Measurements from ENCODE around the gene FOXP1. TPM values are rescaled to one million over a fixed set of nuclear protein-coding genes. Genes with fewer than 3 reads are reported as not detected.

Gene FOXP1
- total and polyA plus RNA-seq, 12 donors = 4.8 to 56.0 (median 43.8) TPM

DNA sequence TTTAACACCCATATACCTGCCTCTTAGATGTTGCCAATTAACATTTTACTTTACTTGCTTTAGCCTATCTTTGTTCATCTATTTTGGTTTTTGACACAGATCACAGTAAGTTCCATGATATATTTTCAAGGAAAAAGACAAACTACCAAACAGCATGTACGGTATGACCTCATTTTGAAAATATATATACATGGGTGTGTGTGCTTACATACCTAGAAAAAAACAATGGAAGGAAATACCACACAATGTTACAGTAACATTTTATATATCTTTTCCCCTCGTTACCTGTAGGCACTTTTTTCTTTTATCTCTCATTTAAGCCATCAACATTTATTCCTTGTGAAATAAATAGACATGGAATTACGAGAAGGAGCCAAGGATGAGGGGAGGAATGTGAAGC lies 170.0 kb downstream of the FOXP1 start:
- DNase-seq (no peak), ATAC-seq (no peak)
- no peak overlapping the region for H3K27ac ChIP-seq
- 59 to 66% methylated on average over 3 of the region's 3 CpGs for WGBS, 2 donors
- H3K27me3 ChIP-seq = no peaks in the 10 kb centered on the region
- H3K9me3 ChIP-seq = no peaks in the 10 kb centered on the region
- H3K4me1 ChIP-seq = peaks cover 0 to 16% (median 4%) of the 10 kb centered on the region in 9 donors
- intact Hi-C loops (cut with DNase I) = no loop called here
- TF ChIP-seq, protein P1, sequence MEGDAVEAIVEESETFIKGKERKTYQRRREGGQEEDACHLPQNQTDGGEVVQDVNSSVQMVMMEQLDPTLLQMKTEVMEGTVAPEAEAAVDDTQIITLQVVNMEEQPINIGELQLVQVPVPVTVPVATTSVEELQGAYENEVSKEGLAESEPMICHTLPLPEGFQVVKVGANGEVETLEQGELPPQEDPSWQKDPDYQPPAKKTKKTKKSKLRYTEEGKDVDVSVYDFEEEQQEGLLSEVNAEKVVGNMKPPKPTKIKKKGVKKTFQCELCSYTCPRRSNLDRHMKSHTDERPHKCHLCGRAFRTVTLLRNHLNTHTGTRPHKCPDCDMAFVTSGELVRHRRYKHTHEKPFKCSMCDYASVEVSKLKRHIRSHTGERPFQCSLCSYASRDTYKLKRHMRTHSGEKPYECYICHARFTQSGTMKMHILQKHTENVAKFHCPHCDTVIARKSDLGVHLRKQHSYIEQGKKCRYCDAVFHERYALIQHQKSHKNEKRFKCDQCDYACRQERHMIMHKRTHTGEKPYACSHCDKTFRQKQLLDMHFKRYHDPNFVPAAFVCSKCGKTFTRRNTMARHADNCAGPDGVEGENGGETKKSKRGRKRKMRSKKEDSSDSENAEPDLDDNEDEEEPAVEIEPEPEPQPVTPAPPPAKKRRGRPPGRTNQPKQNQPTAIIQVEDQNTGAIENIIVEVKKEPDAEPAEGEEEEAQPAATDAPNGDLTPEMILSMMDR (IDR thresholded peaks at IDR 0.05) = no peak
- no peak overlapping the region for H3K4me3 ChIP-seq
- H3K36me3 ChIP-seq = no peaks in the 10 kb centered on the region

DNA sequence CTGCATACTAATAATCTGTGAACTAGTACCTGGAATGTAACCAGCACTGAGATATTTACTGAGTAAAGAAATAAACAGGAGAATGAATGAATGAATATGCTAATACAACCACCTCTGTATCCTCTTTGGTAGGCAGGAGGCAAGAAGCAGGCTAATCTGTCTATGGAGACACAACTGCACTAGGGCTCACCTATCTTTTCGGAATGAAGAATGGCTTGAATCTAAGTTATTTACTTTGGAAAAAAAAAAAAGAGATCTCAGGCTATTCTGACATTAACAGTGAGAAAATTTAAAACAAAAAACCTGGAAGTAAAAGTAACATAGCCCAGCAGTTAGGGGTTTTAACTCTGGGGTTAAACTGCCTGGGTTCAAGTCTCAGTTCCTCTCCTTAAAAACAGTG lies 174.2 kb downstream of the FOXP1 start:
- no peak for ATAC-seq

DNA sequence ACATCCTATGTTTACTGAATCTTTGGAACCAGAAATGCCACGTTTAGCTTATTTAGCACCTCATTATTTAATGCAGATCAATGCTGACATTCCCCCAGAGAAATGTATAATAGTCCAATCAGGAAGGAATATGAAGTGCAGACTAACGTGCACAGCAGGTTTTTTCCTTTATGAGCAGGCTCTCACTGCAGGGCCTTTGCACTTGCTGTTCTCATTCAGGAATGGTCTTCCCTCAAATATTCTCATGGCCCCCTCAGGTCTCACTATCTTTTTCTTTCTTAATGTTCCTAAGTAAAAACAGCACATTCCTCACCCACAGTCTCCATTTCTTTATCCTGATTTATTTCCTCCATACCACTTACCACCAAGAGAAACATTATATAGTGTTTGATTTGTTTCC lies 174.6 kb downstream of the FOXP1 start:
- Histone ChIP-seq H3K4me3 (no peak overlapping the region), H3K9me3 (no peaks in the 10 kb centered on the region), H3K4me1 (peaks cover 0 to 24% (median 11%) of the 10 kb centered on the region in 9 donors), H3K27ac (no peak overlapping the region), H3K27me3 (no peaks in the 10 kb centered on the region), H3K36me3 (no peaks in the 10 kb centered on the region)
- TF ChIP-seq, protein P1 (IDR thresholded peaks at IDR 0.05) = no peak
- no peak for DNase-seq
- ATAC-seq = no peak
- intact Hi-C loops (cut with DNase I) = no loop called here
- WGBS, 2 donors = 89 to 90% methylated on average over 2 of the region's 2 CpGs

More for the DNA sequence above, 174.2 kb downstream of the FOXP1 start:
- Histone ChIP-seq H3K4me3 (no peak overlapping the region), H3K27me3 (no peaks in the 10 kb centered on the region), H3K27ac (no peak overlapping the region), H3K9me3 (no peaks in the 10 kb centered on the region), H3K4me1 (peaks cover 0 to 29% (median 11%) of the 10 kb centered on the region in 9 donors), H3K36me3 (no peaks in the 10 kb centered on the region)
- 92 to 93% methylated on average over 1 of the region's 1 CpG for WGBS, 2 donors
- intact Hi-C loops (cut with DNase I) = no loop called here
- TF ChIP-seq, protein P1 (IDR thresholded peaks at IDR 0.05) = no peak
- DNase-seq = no peak

DNA sequence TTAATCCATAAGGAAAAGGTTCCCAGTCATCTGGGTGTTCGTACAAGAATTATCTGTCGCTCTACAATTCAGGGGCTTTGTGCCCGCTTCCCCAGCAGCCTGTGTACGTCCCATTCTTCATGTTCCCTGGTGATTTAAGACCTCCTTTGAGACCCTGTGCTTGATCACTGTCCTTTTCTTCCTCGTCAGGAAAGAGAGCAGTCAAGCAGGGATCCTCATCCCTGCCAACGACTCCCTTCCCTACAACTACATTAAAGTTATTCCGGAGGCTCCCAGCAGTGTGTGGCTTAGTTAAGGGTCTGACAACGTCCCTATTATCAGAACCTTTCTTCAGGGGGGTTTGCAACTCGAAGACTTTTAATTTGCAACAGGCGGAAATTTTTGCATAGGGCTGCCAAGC lies 175.7 kb downstream of the FOXP1 start:
- Histone ChIP-seq H3K27me3 (no peaks in the 10 kb centered on the region), H3K27ac (no peak overlapping the region), H3K36me3 (no peaks in the 10 kb centered on the region), H3K4me1 (peaks cover 0 to 20% (median 11%) of the 10 kb centered on the region in 9 donors), H3K9me3 (no peaks in the 10 kb centered on the region), H3K4me3 (no peak overlapping the region)
- TF ChIP-seq, protein P1 (IDR thresholded peaks at IDR 0.05) = no peak
- intact Hi-C loops (cut with DNase I) = no loop called here
- ATAC-seq = no peak
- DNase-seq = no peak
- 42 to 51% methylated on average over 10 of the region's 10 CpGs for WGBS, 2 donors

All from heart right ventricle (tissue), 16 donors.